ENCODE data around the gene SLIT3. TPM values are rescaled to one million over a fixed set of nuclear protein-coding genes. Genes with fewer than 3 reads are reported as not detected.

Gene SLIT3
- total RNA-seq, 4 donors from 2014 or later, result 0.97 to 6.1 (median 3.4) TPM

GRCh38 chr5:169088028-169088725 is 212.8 kb downstream of the SLIT3 start:
- intact Hi-C loops (cut with DNase I; ENCODE audit: low total_unique reads) (no loop called here), in situ Hi-C loops (cut with MboI; ENCODE audit: low sequenced_read_pairs in 4 of 4) (no loop called here)
- Histone ChIP-seq H3K9me3 (no peaks in the 10 kb centered on the region), H3K36me3 (no peaks in the 10 kb centered on the region), H3K4me1 (no peaks in the 10 kb centered on the region), H3K4me3 (no peak overlapping the region), H3K27me3 (no peaks in the 10 kb centered on the region), H3K27ac (no peak overlapping the region)
- DNase-seq (no peak), ATAC-seq (no peak)
- TF ChIP-seq CTCF (IDR thresholded peaks at IDR 0.05 in 4 of 5, conservative IDR thresholded peaks at IDR 0.05 in 1 of 5), result no peak

GRCh38 chr5:169085636-169086035 is 215.3 kb downstream of the SLIT3 start:
- ATAC-seq, result no peak
- Histone ChIP-seq H3K4me1 (no peaks in the 10 kb centered on the region), H3K4me3 (no peak overlapping the region), H3K9me3 (no peaks in the 10 kb centered on the region), H3K27me3 (no peaks in the 10 kb centered on the region), H3K36me3 (no peaks in the 10 kb centered on the region), H3K27ac (no peak overlapping the region)
- intact Hi-C loops (cut with DNase I; ENCODE audit: low total_unique reads), result no loop called here
- in situ Hi-C loops (cut with MboI; ENCODE audit: low sequenced_read_pairs in 4 of 4), result no loop called here
- no peak for DNase-seq
- TF ChIP-seq POLR2A (IDR thresholded peaks at IDR 0.05) (no peak), CTCF (IDR thresholded peaks at IDR 0.05 in 4 of 5, conservative IDR thresholded peaks at IDR 0.05 in 1 of 5) (no peak)

GRCh38 chr5:169085212-169085611 is 215.7 kb downstream of the SLIT3 start:
- H3K9me3 ChIP-seq, result no peaks in the 10 kb centered on the region
- ATAC-seq (no peak), DNase-seq (no peak)
- intact Hi-C loops (cut with DNase I; ENCODE audit: low total_unique reads) (no loop called here), in situ Hi-C loops (cut with MboI; ENCODE audit: low sequenced_read_pairs in 4 of 4) (no loop called here)
- no peak overlapping the region for H3K27ac ChIP-seq
- TF ChIP-seq POLR2A (IDR thresholded peaks at IDR 0.05) (no peak), CTCF (IDR thresholded peaks at IDR 0.05 in 4 of 5, conservative IDR thresholded peaks at IDR 0.05 in 1 of 5) (no peak)
- H3K4me1 ChIP-seq, result no peaks in the 10 kb centered on the region
- no peak overlapping the region for H3K4me3 ChIP-seq
- H3K27me3 ChIP-seq, result no peaks in the 10 kb centered on the region
- no peaks in the 10 kb centered on the region for H3K36me3 ChIP-seq

- Histone ChIP-seq H3K4me1 (no peaks in the 10 kb centered on the region), H3K4me3 (no peak overlapping the region), H3K27ac (no peak overlapping the region), H3K9me3 (no peaks in the 10 kb centered on the region), H3K27me3 (no peaks in the 10 kb centered on the region), H3K36me3 (no peaks in the 10 kb centered on the region)
- in situ Hi-C loops (cut with MboI; ENCODE audit: low sequenced_read_pairs in 4 of 4), result no loop called here
- ATAC-seq (no peak), DNase-seq (no peak)
- intact Hi-C loops (cut with DNase I; ENCODE audit: low total_unique reads), result no loop called here
- TF ChIP-seq CTCF (IDR thresholded peaks at IDR 0.05 in 4 of 5, conservative IDR thresholded peaks at IDR 0.05 in 1 of 5) (no peak), POLR2A (IDR thresholded peaks at IDR 0.05) (no peak)
Observed at GRCh38 chr5:169084775-169085174, 216.2 kb downstream of the SLIT3 start.

Measured in gastrocnemius medialis (tissue), 4 donors.